ENCODE results near the gene PTPRG. TPM values are rescaled to one million over a fixed set of nuclear protein-coding genes. Genes with fewer than 3 reads are reported as not detected.

Gene PTPRG
- total RNA-seq, 1 experiment from 2014 or later, result 0.73 TPM

GRCh38 chr3:62149962-62150361, 588.6 kb downstream of the PTPRG start:
- no TSS peak for BruUV-seq (replicated peaks)
- Histone ChIP-seq H3K9me3 (ENCODE audit: low read length) (peaks cover 8% of the 10 kb centered on the region; the same call in 1 of the 2 replicates), H3K36me3 (ENCODE audit: low read depth, low read length) (no peaks in the 10 kb centered on the region), H3K4me2 (ENCODE audit: low read length) (no peak overlapping the region), H3K4me3 (ENCODE audit: low read length) (no peak overlapping the region), H3K9ac (ENCODE audit: low read length) (no peak overlapping the region), H3K9me2 (replicated peaks; ENCODE audit: low read length) (no peaks in the 10 kb centered on the region), H3K79me2 (ENCODE audit: low read length) (no peaks in the 10 kb centered on the region), H3K27me3 (ENCODE audit: low read length) (no peaks in the 10 kb centered on the region), H2AFZ (ENCODE audit: low read length) (no peak overlapping the region), H4K20me1 (ENCODE audit: low read length) (no peaks in the 10 kb centered on the region), H3K27ac (ENCODE audit: low read length) (no peak overlapping the region), H3K4me1 (ENCODE audit: insufficient read depth, low read length) (no peaks in the 10 kb centered on the region), H3F3A (ENCODE audit: low read length, unreplicated experiment) (no peaks in the 10 kb centered on the region)
- ChIA-PET CTCF (no interaction called here), POLR2A (ENCODE audit: unreplicated experiment) (no interaction called here)
- intact Hi-C loops (cut with micrococcal nuclease), result no loop called here
- no peak for DNase-seq
- ATAC-seq, result no peak
- TF ChIP-seq CTCF (conservative IDR thresholded peaks at IDR 0.05; ENCODE audit: low read depth, low read length) (no peak), EZH2phosphoT487 (IDR thresholded peaks at IDR 0.05; ENCODE audit: borderline replicate concordance, low read length) (no peak), EZH2 (IDR thresholded peaks at IDR 0.05; ENCODE audit: low read length, unreplicated experiment) (no peak)

DNA sequence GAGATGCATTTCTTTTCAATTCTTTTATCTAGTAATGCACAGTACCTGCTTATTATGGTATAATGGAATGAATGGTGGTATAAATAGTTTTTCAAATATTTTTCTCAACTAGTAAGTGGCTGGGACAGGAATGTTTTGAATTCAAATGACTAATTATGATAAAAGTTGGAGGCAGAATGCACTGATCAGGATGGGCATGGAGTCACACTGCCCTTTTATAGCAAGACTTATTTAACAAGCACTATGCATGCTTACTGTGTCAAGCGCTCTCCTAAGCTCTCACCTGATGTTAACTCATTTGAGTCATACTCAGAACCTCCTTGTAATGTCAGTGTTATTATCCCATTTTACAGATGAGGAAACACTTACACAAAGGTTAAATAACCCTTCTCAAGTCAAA, 590.2 kb downstream of the PTPRG start:
- no peaks in the 10 kb centered on the region for H3K79me2 ChIP-seq (ENCODE audit: low read length)
- H3K27ac ChIP-seq (ENCODE audit: low read length), result no peak overlapping the region
- no peaks in the 10 kb centered on the region for H3K9me2 ChIP-seq (replicated peaks; ENCODE audit: low read length)
- TF ChIP-seq EZH2phosphoT487 (IDR thresholded peaks at IDR 0.05; ENCODE audit: borderline replicate concordance, low read length) (no peak), CTCF (conservative IDR thresholded peaks at IDR 0.05; ENCODE audit: low read depth, low read length) (no peak), EZH2 (IDR thresholded peaks at IDR 0.05; ENCODE audit: low read length, unreplicated experiment) (no peak)
- no peaks in the 10 kb centered on the region for H3K27me3 ChIP-seq (ENCODE audit: low read length)
- no peaks in the 10 kb centered on the region for H3K36me3 ChIP-seq (ENCODE audit: low read depth, low read length)
- no peak overlapping the region for H3K4me2 ChIP-seq (ENCODE audit: low read length)
- POLR2A ChIA-PET (ENCODE audit: unreplicated experiment), result no interaction called here
- H3K9me3 ChIP-seq (ENCODE audit: low read length), result peaks cover 6% of the 10 kb centered on the region; the same call in 1 of the 2 replicates
- no peak for DNase-seq
- H3F3A ChIP-seq (ENCODE audit: low read length, unreplicated experiment), result no peaks in the 10 kb centered on the region
- H4K20me1 ChIP-seq (ENCODE audit: low read length), result no peaks in the 10 kb centered on the region
- no peak overlapping the region for H3K4me3 ChIP-seq (ENCODE audit: low read length)
- CTCF ChIA-PET, result no interaction called here
- H3K9ac ChIP-seq (ENCODE audit: low read length), result no peak overlapping the region
- H3K4me1 ChIP-seq (ENCODE audit: insufficient read depth, low read length), result no peaks in the 10 kb centered on the region
- BruUV-seq (replicated peaks), result no TSS peak
- no peak overlapping the region for H2AFZ ChIP-seq (ENCODE audit: low read length)
- no peak for ATAC-seq
- intact Hi-C loops (cut with micrococcal nuclease), result no loop called here

DNA sequence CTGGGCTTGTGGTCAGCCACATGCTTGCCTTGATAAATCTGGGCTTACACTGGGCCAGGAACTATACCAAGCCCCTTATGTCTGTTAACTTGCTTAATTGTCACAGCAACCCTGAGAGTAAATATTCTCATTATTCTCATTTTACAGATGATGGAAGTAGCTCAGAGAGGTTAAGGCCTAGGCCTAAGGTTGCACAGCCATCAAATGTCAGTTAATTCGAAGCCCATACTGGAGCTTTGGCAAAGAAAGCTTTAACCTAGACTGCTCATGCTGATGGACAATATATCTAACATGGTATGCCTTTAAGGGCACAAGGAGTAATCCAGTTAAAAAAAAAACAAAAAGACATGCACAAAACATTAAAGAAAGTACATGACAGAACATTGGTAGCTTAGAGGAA, 591.9 kb downstream of the PTPRG start:
- no peak overlapping the region for H3K4me3 ChIP-seq (ENCODE audit: low read length)
- ChIA-PET POLR2A (ENCODE audit: unreplicated experiment) (no interaction called here), CTCF (no interaction called here)
- intact Hi-C loops (cut with micrococcal nuclease), result no loop called here
- H3K27me3 ChIP-seq (ENCODE audit: low read length), result no peaks in the 10 kb centered on the region
- no TSS peak for BruUV-seq (replicated peaks)
- H3K4me1 ChIP-seq (ENCODE audit: insufficient read depth, low read length), result no peaks in the 10 kb centered on the region
- H3K36me3 ChIP-seq (ENCODE audit: low read depth, low read length), result no peaks in the 10 kb centered on the region
- TF ChIP-seq EZH2phosphoT487 (IDR thresholded peaks at IDR 0.05; ENCODE audit: borderline replicate concordance, low read length) (no peak), EZH2 (IDR thresholded peaks at IDR 0.05; ENCODE audit: low read length, unreplicated experiment) (no peak), CTCF (conservative IDR thresholded peaks at IDR 0.05; ENCODE audit: low read depth, low read length) (no peak)
- H3K9me2 ChIP-seq (replicated peaks; ENCODE audit: low read length), result no peaks in the 10 kb centered on the region
- no peak overlapping the region for H2AFZ ChIP-seq (ENCODE audit: low read length)
- no peaks in the 10 kb centered on the region for H3K79me2 ChIP-seq (ENCODE audit: low read length)
- H3K9me3 ChIP-seq (ENCODE audit: low read length), result peaks cover 5% of the 10 kb centered on the region; the same call in 1 of the 2 replicates
- no peak overlapping the region for H3K27ac ChIP-seq (ENCODE audit: low read length)
- H3K4me2 ChIP-seq (ENCODE audit: low read length), result no peak overlapping the region
- H3K9ac ChIP-seq (ENCODE audit: low read length), result no peak overlapping the region
- ATAC-seq (no peak), DNase-seq (no peak)
- H4K20me1 ChIP-seq (ENCODE audit: low read length), result no peaks in the 10 kb centered on the region
- no peaks in the 10 kb centered on the region for H3F3A ChIP-seq (ENCODE audit: low read length, unreplicated experiment)

All from PC-3 (cell line).